Kidney epithelial cell (primary cell): ENCODE results near the gene ZFP64. TPM values are rescaled to one million over a fixed set of nuclear protein-coding genes. Genes with fewer than 3 reads are reported as not detected.
"Not testable (repeated sequence)": the region's sequence is repeated elsewhere in the genome, so short reads cannot be mapped to it uniquely, and the experiment has no call there.

Source experiments
- DNase-seq: peaks from one replicate; pipeline ENCODE4 v3.0.0-alpha.2; 2010; ENCODE audit warnings: low read depth
- H3K27me3 ChIP-seq: 2 replicates; pipeline ENCODE4 v1.6.0; 2011; ENCODE audit warnings: low read length; ENCODE audit not compliant: control insufficient read depth, insufficient read depth
- H3K36me3 ChIP-seq: 2 replicates; pipeline ENCODE4 v1.5.1; 2011; ENCODE audit warnings: low read length; ENCODE audit not compliant: control insufficient read depth, insufficient read depth
- H3K4me3 ChIP-seq: 2 replicates; pipeline ENCODE4 v1.5.1; 2011; ENCODE audit warnings: low read depth, mild to moderate bottlenecking, control low read depth, low read length
- CTCF ChIP-seq: IDR thresholded peaks from 2 replicates; pipeline ENCODE4 v1.5.1; 2011; ENCODE audit warnings: mild to moderate bottlenecking, moderate library complexity, low read length, control low read depth, inconsistent platforms; ENCODE audit not compliant: insufficient read depth, poor library complexity, severe bottlenecking
- total RNA-seq: library from RNA; depleted of rRNA; stranded (reverse); fragments of >200 nt; gene quantifications from 2 replicates; pipeline ENCODE4 v1.2.3, GENCODE V29; 2015

ZFP64 gene
- total RNA-seq, 1 donor from 2014 or later: 49.6 TPM

GRCh38 chr20:52143277-52143676 lies 48.3 kb downstream of the ZFP64 start:
- H3K36me3 ChIP-seq: no peaks in the 10 kb centered on the region
- no peaks in the 10 kb centered on the region for H3K27me3 ChIP-seq
- no peak overlapping the region for H3K4me3 ChIP-seq
- DNase-seq: no peak
- no peak for TF ChIP-seq CTCF

GRCh38 chr20:52142757-52143156 lies 48.8 kb downstream of the ZFP64 start:
- TF ChIP-seq CTCF: no peak
- Histone ChIP-seq H3K36me3 (no peaks in the 10 kb centered on the region), H3K4me3 (no peak overlapping the region), H3K27me3 (no peaks in the 10 kb centered on the region)
- DNase-seq: no peak

GRCh38 chr20:52139986-52140385 lies 51.6 kb downstream of the ZFP64 start:
- H3K27me3 ChIP-seq: no peaks in the 10 kb centered on the region
- no peak for TF ChIP-seq CTCF
- no peak overlapping the region for H3K4me3 ChIP-seq
- no peaks in the 10 kb centered on the region for H3K36me3 ChIP-seq
- DNase-seq: no peak

- TF ChIP-seq CTCF: no peak
- Histone ChIP-seq H3K4me3 (no peak overlapping the region), H3K36me3 (no peaks in the 10 kb centered on the region)
These were observed 53.7 kb downstream of the ZFP64 start for GRCh38 chr20:52137850-52138249.

GRCh38 chr20:52133714-52134113 lies 57.9 kb downstream of the ZFP64 start:
- DNase-seq, H3K4me3 ChIP-seq, H3K36me3 ChIP-seq, H3K27me3 ChIP-seq: not testable (repeated sequence)

More at GRCh38 chr20:52137850-52138249, 53.7 kb downstream of the ZFP64 start:
- no peaks in the 10 kb centered on the region for H3K27me3 ChIP-seq
- DNase-seq: no peak

- no peaks in the 10 kb centered on the region for H3K27me3 ChIP-seq
- no peaks in the 10 kb centered on the region for H3K36me3 ChIP-seq
- no peak for TF ChIP-seq CTCF
- DNase-seq: no peak
- H3K4me3 ChIP-seq: no peak overlapping the region
These were observed 59.2 kb downstream of the ZFP64 start for GRCh38 chr20:52132337-52132736.
